SH-SY5Y (cell line): ENCODE results near the gene DYNLT2.

Experiments used
- GATA2 ChIP-seq: IDR thresholded peaks from 2 replicates; pipeline ENCODE4 v1.6.1; 2011; ENCODE audit warnings: mild to moderate bottlenecking, low read depth, low read length
- GATA3 ChIP-seq: IDR thresholded peaks from 2 replicates; pipeline ENCODE4 v1.6.1; 2011; ENCODE audit warnings: low read depth, mild to moderate bottlenecking, low read length, moderate library complexity

Gene DYNLT2

GRCh38 chr6:169751242-169752073, at the start of gene DYNLT2, which contains the start of gene ERMARD:
Gene DYNLT2 (minus strand): TSS chr6:169751572. CDS start chr6:169751458, 114 bp downstream.
Gene ERMARD (plus strand): TSS chr6:169751622. CDS start chr6:169751658, 36 bp downstream.
- TF ChIP-seq GATA3: no peak
- TF ChIP-seq GATA2: peak; percentile 15; the same call in 1 of the 2 replicates

GRCh38 chr6:169800668-169801395, 49.5 kb upstream of the DYNLT2 start:
- TF ChIP-seq GATA3 (no peak), GATA2 (no peak)

GRCh38 chr6:169800116-169800667, 48.8 kb upstream of the DYNLT2 start:
- TF ChIP-seq GATA3: no peak
- no peak for TF ChIP-seq GATA2

GRCh38 chr6:169799474-169799926, 48.1 kb upstream of the DYNLT2 start:
- TF ChIP-seq GATA3 (no peak), GATA2 (no peak)

- TF ChIP-seq GATA2 (no peak), GATA3 (no peak)
These were observed 47.5 kb upstream of the DYNLT2 start for GRCh38 chr6:169798764-169799473.

- TF ChIP-seq GATA3: no peak
- no peak for TF ChIP-seq GATA2
These were observed 43.8 kb upstream of the DYNLT2 start for GRCh38 chr6:169795196-169795595.

- TF ChIP-seq GATA2 (no peak), GATA3 (no peak)
These were observed 43.1 kb upstream of the DYNLT2 start for GRCh38 chr6:169794317-169795055.

GRCh38 chr6:169793408-169793807, 42.0 kb upstream of the DYNLT2 start:
- TF ChIP-seq GATA2 (no peak), GATA3 (no peak)

GRCh38 chr6:169792306-169793015, 41.1 kb upstream of the DYNLT2 start:
- no peak for TF ChIP-seq GATA3
- no peak for TF ChIP-seq GATA2

- no peak for TF ChIP-seq GATA2
- no peak for TF ChIP-seq GATA3
These were observed 40.4 kb upstream of the DYNLT2 start for GRCh38 chr6:169791721-169792131.

- TF ChIP-seq GATA2: no peak
- TF ChIP-seq GATA3: no peak
These were observed 38.9 kb upstream of the DYNLT2 start for GRCh38 chr6:169789944-169790927.
